Measurements from ENCODE around the gene RRAD.

DNA sequence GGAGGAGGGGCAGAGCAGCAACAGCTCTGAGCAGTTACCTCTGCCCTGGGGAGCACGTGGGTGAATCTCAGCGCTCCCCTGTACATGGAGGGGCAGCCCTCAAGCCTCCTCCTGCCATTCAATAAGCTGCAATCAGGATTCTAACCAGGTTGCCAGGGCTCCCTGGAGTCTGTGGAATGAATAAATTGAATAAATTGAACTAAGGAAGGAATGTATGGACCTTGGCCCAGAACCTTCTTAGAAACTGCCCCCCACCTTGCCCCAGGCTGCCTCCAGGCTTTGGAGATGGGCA, 5.1 kb downstream of the RRAD start:
- no peak for TF ChIP-seq CTCF (IDR thresholded peaks at IDR 0.05; ENCODE audit: borderline replicate concordance, extremely low read depth, low read length, poor library complexity, severe bottlenecking)
- TF ChIP-seq EZH2 (IDR thresholded peaks at IDR 0.05; ENCODE audit: borderline replicate concordance, low read depth, low read length, severe bottlenecking) = no peak
